ES-I3 (cell line): ENCODE measurements around the gene SLC10A1.

Experiments
- H3K36me3 ChIP-seq: 2 replicates; pipeline ENCODE4 v1.6.1; 2013; ENCODE audit warnings: mild to moderate bottlenecking, low read length, control low read depth, moderate library complexity; ENCODE audit not compliant: insufficient read depth
- H3K4me1 ChIP-seq: 2 replicates; pipeline ENCODE4 v1.6.1; 2013; ENCODE audit warnings: mild to moderate bottlenecking, control low read depth, low read length; ENCODE audit not compliant: insufficient read depth
- H3K9ac ChIP-seq: 2 replicates; pipeline ENCODE4 v1.6.1; 2013; ENCODE audit warnings: low read depth, mild to moderate bottlenecking, low read length, moderate library complexity
- H3K9me3 ChIP-seq: 2 replicates; pipeline ENCODE4 v1.6.1; 2013; ENCODE audit warnings: mild to moderate bottlenecking, low read length, moderate library complexity; ENCODE audit not compliant: control insufficient read depth, insufficient read depth

Gene SLC10A1

GRCh38 chr14:69770559-69770958 lies 26.5 kb downstream of the SLC10A1 start:
- H3K9ac ChIP-seq: no peak overlapping the region
- H3K4me1 ChIP-seq: no peaks in the 10 kb centered on the region
- no peaks in the 10 kb centered on the region; the same call in 1 of the 2 replicates for H3K9me3 ChIP-seq
- peaks cover 53% of the 10 kb centered on the region for H3K36me3 ChIP-seq

GRCh38 chr14:69769623-69770022 lies 27.4 kb downstream of the SLC10A1 start:
- Histone ChIP-seq H3K4me1 (no peaks in the 10 kb centered on the region), H3K9ac (no peak overlapping the region), H3K36me3 (peaks cover 53% of the 10 kb centered on the region), H3K9me3 (no peaks in the 10 kb centered on the region; the same call in 1 of the 2 replicates)

- no peaks in the 10 kb centered on the region; the same call in 1 of the 2 replicates for H3K9me3 ChIP-seq
- H3K36me3 ChIP-seq: peaks cover 48% of the 10 kb centered on the region
- no peaks in the 10 kb centered on the region for H3K4me1 ChIP-seq
- no peak overlapping the region for H3K9ac ChIP-seq
Observed at GRCh38 chr14:69768873-69769272, 28.2 kb downstream of the SLC10A1 start.

DNA sequence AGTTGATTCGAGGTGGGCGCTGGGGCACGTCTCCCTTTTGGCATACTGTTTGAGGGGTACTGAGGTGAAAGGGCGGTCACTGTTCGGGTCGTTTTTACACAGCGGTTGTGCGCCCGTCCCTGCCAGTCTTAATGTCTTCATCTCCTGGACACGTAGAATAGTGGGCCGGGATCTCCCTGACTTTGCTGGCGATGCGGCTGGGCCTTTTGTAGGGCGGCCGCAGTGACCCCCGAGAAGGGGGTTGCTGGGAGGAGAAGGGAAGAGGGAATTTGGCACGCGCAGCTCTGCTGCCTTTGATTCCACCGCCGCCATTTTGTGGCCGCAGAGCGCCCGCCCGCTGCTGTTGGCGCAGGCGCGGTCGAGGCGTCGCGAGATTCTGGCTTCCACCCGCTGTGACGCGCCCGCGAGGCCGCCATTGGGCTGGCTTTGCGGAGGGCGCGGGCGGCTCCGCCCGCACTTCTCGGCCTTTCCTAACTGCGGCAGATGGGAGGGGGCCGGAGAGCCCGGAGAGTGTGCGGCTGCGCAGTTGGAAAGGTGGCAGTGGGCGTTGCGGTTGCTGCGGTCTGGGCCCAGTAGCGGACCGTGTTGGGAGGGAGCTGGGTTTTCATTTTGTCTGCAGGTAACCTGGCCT lies 29.6 kb downstream of the SLC10A1 start:
- no peaks in the 10 kb centered on the region for H3K4me1 ChIP-seq
- peaks cover 39% of the 10 kb centered on the region for H3K36me3 ChIP-seq
- no peaks in the 10 kb centered on the region; the same call in 1 of the 2 replicates for H3K9me3 ChIP-seq

DNA sequence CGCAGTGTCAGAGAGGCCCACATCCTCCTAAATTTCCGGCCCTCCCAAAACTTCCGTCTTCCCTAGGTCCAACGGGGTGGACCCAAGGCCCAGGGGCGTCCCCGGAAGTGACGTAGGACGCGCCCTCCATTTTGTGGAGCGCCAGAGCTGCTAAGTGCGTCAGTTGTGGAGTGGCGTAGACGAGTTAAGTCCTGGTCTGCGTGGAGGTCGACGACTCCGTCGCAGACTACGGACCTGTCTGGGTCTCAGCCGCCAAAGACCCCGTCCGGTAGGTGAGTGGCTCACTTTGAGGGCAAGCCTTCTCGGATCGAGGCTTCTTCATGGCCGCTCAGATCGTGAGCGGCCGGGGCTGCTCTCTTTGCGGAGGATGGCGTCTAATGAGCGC lies 30.1 kb downstream of the SLC10A1 start, which contains the start of gene SRSF5:
Gene SRSF5 (plus strand): TSS at position 159 of the 385 bp plus-strand sequence. CDS start 1,015 bp downstream, outside the sequence.
- no peaks in the 10 kb centered on the region for H3K4me1 ChIP-seq
- peak within 1 kb of the TSS; percentile 96 for H3K9ac ChIP-seq
- no peaks in the 10 kb centered on the region; the same call in 1 of the 2 replicates for H3K9me3 ChIP-seq
- peaks cover 37% of the 10 kb centered on the region for H3K36me3 ChIP-seq

More for the DNA sequence above, 29.6 kb downstream of the SLC10A1 start:
- peak overlapping the region; percentile 96 for H3K9ac ChIP-seq

- H3K9ac ChIP-seq: no peak overlapping the region
- H3K36me3 ChIP-seq: peaks cover 9% of the 10 kb centered on the region
- no peaks in the 10 kb centered on the region for H3K4me1 ChIP-seq
- H3K9me3 ChIP-seq: no peaks in the 10 kb centered on the region; the same call in 1 of the 2 replicates
Observed at GRCh38 chr14:69763761-69764510, 33.1 kb downstream of the SLC10A1 start.

GRCh38 chr14:69760810-69761209 lies 36.2 kb downstream of the SLC10A1 start:
- H3K9me3 ChIP-seq: no peaks in the 10 kb centered on the region; the same call in 1 of the 2 replicates
- H3K9ac ChIP-seq: no peak overlapping the region
- H3K36me3 ChIP-seq: no peaks in the 10 kb centered on the region
- no peaks in the 10 kb centered on the region for H3K4me1 ChIP-seq

GRCh38 chr14:69756298-69756697 lies 40.7 kb downstream of the SLC10A1 start:
- no peaks in the 10 kb centered on the region for H3K9me3 ChIP-seq
- H3K36me3 ChIP-seq: no peaks in the 10 kb centered on the region
- no peak overlapping the region for H3K9ac ChIP-seq
- no peaks in the 10 kb centered on the region for H3K4me1 ChIP-seq

DNA sequence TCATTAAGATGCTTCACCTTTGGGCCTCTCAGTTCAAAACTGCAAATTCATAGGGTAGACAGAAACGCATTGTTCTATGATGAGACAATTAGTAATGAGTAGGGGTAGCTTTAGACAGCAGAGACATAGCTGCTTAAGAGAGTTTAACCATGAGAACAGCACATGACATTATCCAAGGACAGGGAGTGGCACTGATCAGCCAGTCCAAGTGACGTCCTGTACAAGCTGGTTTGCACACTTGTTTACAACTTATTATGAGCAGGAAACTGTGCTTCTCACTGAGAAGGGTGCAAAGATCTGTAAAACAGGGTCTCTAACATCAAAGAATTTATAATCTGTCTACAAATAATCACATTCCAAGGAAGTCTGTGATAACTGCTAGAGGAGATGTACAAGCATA lies 41.3 kb downstream of the SLC10A1 start:
- no peaks in the 10 kb centered on the region for H3K36me3 ChIP-seq
- H3K9ac ChIP-seq: no peak overlapping the region
- no peaks in the 10 kb centered on the region for H3K9me3 ChIP-seq
- no peaks in the 10 kb centered on the region for H3K4me1 ChIP-seq

- H3K36me3 ChIP-seq: no peaks in the 10 kb centered on the region
- H3K9ac ChIP-seq: no peak overlapping the region
- H3K9me3 ChIP-seq: no peaks in the 10 kb centered on the region
- H3K4me1 ChIP-seq: no peaks in the 10 kb centered on the region
Observed at GRCh38 chr14:69755296-69755695, 41.7 kb downstream of the SLC10A1 start.

DNA sequence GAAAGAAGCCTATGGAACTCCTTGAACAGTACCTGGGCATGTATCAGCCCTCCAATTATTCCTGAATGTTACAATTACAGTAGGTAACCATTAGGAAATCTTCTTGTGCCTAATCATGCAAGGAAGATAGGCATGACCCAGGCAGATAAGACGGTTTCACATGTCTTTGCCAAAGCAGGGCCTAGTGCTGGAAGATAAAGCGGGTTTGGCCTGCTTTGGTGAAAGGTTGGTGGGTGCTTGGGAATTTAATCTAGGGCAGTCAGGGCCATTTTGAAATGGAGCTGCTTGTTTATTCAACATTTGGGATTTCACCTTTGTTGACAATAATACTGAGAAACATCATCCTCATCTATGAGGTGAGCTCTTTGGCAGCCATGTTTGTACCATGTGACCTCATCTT lies 42.6 kb downstream of the SLC10A1 start:
- Histone ChIP-seq H3K9ac (no peak overlapping the region), H3K4me1 (no peaks in the 10 kb centered on the region)

DNA sequence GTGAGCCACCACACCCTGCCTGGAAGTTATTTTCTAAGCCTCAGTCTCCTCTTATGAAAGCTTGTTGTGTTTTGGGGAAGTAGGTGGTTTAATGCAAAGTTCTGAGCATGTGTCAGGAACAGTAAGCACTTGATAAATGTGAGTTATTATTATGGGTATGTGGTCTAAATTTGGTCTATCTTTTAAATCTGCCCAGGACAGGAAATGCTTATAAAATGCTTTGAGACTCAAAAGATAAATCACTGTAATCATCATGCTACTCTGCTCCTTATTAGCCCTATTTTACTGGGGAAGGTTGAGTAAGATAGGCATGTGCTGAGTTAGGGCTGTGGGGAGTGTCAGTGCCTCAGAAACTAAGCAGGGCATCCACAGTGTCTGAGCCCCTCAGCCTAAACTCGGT lies 43.2 kb downstream of the SLC10A1 start:
- Histone ChIP-seq H3K9me3 (no peaks in the 10 kb centered on the region), H3K9ac (no peak overlapping the region), H3K4me1 (no peaks in the 10 kb centered on the region), H3K36me3 (no peaks in the 10 kb centered on the region)

More for the DNA sequence above, 42.6 kb downstream of the SLC10A1 start:
- H3K36me3 ChIP-seq: no peaks in the 10 kb centered on the region
- no peaks in the 10 kb centered on the region for H3K9me3 ChIP-seq

DNA sequence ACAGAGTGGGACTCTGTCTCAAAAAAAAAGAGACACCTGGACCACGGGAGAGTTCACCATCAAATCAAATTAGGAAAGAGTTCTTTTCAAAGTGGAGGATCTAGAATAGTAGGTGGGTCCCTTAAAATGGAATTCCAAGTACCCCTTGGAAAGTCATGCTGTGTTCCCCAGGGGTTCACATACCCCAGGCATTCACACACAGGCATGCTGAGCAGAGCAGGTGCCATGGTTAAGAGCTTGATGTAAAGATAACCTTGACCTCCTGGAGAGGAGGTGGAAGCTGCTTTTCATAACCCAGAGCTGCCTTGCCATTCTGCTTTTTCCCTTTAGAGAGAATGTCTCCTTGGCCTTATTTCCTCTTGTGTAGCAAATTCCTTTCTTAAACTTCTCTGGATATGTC lies 44.3 kb downstream of the SLC10A1 start:
- Histone ChIP-seq H3K4me1 (no peaks in the 10 kb centered on the region), H3K36me3 (no peaks in the 10 kb centered on the region), H3K9ac (no peak overlapping the region)

GRCh38 chr14:69750495-69750894 lies 46.5 kb downstream of the SLC10A1 start:
- Histone ChIP-seq H3K36me3 (no peaks in the 10 kb centered on the region), H3K9me3 (no peaks in the 10 kb centered on the region), H3K4me1 (no peaks in the 10 kb centered on the region), H3K9ac (no peak overlapping the region)

More for the DNA sequence above, 44.3 kb downstream of the SLC10A1 start:
- no peaks in the 10 kb centered on the region for H3K9me3 ChIP-seq

GRCh38 chr14:69749956-69750355 lies 47.1 kb downstream of the SLC10A1 start:
- Histone ChIP-seq H3K9me3 (no peaks in the 10 kb centered on the region), H3K9ac (no peak overlapping the region), H3K4me1 (no peaks in the 10 kb centered on the region), H3K36me3 (no peaks in the 10 kb centered on the region)
